Right lung (tissue), 5 donors: Measurements from ENCODE around the gene MYH7. TPM values are rescaled to one million over a fixed set of nuclear protein-coding genes. Genes with fewer than 3 reads are reported as not detected.
"Not testable (repeated sequence)": the region's sequence is repeated elsewhere in the genome, so short reads cannot be mapped to it uniquely, and the experiment has no call there.

Experiments
- DNase-seq, 2 donors: peaks; one replicate each; pipeline ENCODE4 v3.0.0-alpha.2; 2013
- polyA plus RNA-seq, 5 donors: library from polyadenylated mRNA; unstranded; fragments of 120-200 nt; gene quantifications; one replicate each; pipeline versions ENCODE4 v1.2.1 to v1.2.3, GENCODE V29; 2013; ENCODE audit warnings: inconsistent platforms in 1 of 5, low replicate concordance in 1 of 5; ENCODE audit not compliant: insufficient read length in 5 of 5, insufficient read depth in 1 of 5

The MYH7 gene
- polyA plus RNA-seq, 5 donors: 0.06 to 22.5 (median 0.27) TPM

DNA sequence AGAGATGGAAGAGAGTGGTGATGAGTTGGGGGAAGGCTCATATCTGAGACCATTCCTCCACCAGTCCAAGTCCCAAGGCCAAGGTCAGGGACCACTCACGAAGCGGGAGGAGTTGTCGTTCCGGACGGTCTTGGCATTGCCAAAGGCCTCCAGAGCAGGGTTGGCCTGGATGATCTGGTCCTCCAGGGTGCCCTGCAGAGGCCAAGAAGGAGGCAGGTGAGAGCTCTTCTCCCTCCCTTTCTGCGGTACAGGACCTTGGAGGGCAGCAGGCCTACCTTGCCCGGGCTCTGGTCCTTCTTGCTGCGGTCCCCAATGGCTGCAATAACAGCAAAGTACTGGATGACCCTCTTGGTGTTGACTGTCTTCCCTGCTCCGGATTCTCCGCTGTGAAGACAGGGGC lies 4.0 kb downstream of the MYH7 start:
- no peak for DNase-seq

- DNase-seq: no peak
These were observed 4.8 kb downstream of the MYH7 start for GRCh38 chr14:23430723-23431085.

GRCh38 chr14:23430016-23430722 lies 5.3 kb downstream of the MYH7 start:
- DNase-seq: no peak

GRCh38 chr14:23428686-23429495 lies 6.6 kb downstream of the MYH7 start:
- no peak for DNase-seq

- DNase-seq: not testable (repeated sequence)
These were observed 9.7 kb downstream of the MYH7 start for GRCh38 chr14:23425798-23426197.

DNA sequence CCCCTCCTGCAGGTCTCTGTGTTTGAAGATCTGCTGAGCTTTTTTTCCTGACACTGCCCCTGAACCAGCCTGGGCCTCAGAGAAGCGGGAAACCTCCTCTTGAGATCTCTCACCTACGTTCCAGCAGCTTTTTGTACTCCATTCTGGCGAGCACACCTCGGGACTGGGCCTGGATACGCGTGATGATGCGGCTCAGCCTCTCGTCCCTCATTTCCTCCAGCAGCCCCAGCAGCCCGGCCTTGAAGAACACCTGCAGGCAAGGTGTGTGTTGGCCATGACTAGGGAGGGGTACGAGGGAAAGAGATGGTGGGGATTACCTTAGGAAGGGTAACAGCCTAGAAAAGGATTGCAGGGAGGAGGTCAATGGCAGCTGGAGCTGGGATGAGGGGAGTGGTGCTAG lies 10.3 kb downstream of the MYH7 start:
- DNase-seq: no peak

- DNase-seq: no peak
These were observed 11.8 kb downstream of the MYH7 start for GRCh38 chr14:23423657-23424056.

GRCh38 chr14:23421594-23421993 lies 13.9 kb downstream of the MYH7 start:
- no peak for DNase-seq

- DNase-seq: not testable (repeated sequence)
These were observed 15.8 kb downstream of the MYH7 start for GRCh38 chr14:23419646-23420045.

GRCh38 chr14:23418021-23418420 lies 17.4 kb downstream of the MYH7 start:
- DNase-seq: no peak

GRCh38 chr14:23417269-23417668 lies 18.2 kb downstream of the MYH7 start:
- not testable (repeated sequence) for DNase-seq

- no peak for DNase-seq
These were observed 18.7 kb downstream of the MYH7 start for GRCh38 chr14:23416801-23417200.

DNA sequence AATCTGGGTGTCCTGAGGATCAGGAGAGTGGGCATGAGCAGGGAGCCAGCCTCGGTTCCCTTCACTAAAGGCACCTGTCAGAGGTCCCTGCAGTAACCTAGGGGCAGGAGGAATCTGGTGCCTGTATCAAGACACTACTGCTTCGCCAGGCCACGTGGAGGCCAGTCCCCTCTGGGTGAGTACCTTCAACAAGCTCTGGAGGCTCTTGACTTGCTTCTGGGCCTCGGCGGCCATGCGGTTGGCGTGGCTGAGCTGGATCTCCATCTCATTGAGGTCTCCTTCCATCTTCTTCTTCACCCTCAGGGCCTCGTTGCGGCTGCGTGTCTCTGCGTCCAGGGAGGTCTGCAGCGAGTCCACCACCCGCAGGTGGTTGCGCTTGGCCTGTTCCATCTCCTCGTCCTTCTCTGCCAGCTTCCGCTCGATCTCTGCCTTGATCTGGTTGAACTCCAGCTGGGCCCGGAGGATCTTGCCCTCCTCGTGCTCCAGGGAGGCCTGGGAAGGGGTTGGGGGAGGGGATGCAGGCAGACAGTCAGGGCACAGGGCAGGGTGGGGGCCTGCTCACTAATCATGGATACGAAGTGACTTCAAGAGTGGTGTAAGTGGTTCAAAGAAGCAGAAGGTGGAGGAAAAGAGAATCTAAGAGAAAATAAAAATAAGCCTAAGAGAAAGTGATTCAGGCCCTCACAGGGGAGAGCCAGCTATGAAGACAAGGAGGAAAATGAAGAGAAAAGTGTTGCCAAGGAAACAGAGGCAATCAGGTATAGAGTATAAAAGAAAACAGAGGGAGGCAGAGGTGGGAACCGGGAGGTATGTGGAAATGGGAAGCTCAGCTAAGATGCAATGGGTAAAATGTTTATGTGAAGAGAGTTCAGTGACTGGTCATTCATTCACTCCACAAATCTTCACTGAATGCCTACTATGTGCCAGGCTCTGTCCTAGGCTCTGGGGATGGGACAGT lies 19.4 kb downstream of the MYH7 start:
- DNase-seq: no peak

GRCh38 chr14:23414906-23415820 lies 20.3 kb downstream of the MYH7 start:
- no peak for DNase-seq

DNA sequence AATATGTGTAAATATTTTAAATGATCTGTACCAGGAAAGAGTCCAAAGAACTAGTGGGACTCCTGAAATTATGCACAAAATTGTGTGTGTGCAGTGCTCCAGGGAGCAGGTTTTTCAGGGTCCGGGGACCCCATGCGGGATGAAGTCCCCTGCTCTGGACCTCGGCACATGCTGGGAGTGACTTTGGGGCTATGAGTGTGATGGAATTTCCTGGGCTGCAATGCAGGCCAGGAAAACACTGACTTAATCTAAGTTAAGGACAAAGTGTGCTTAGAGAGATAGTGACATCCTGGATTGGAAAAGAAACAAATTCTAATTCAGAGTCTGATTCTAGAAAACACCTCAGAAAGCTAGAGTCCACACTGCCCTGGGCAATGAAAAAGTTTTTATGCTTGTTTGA lies 21.2 kb downstream of the MYH7 start:
- DNase-seq: no peak

GRCh38 chr14:23413681-23414080 lies 21.8 kb downstream of the MYH7 start:
- no peak for DNase-seq

- DNase-seq: no peak
These were observed 23.6 kb downstream of the MYH7 start for GRCh38 chr14:23411563-23412525.

GRCh38 chr14:23409966-23410635 lies 25.4 kb downstream of the MYH7 start:
- no peak for DNase-seq

- DNase-seq: no peak
These were observed 26.0 kb downstream of the MYH7 start for GRCh38 chr14:23409475-23409874.
